HG02885 (cell line): ENCODE measurements around the gene BLZF1.
A peak's percentile ranks its signal among the peaks of the same experiment; 100 is the strongest.
"Not testable (repeated sequence)": the region's sequence is repeated elsewhere in the genome, so short reads cannot be mapped to it uniquely, and the experiment has no call there.

ENCODE experiments used
- ATAC-seq: cut with Tn5 transposase; IDR thresholded peaks from one replicate; pipeline ENCODE4 v1.9.1; 2021; ENCODE audit warnings: mild to moderate bottlenecking; ENCODE audit not compliant: unreplicated experiment, poor library complexity

BLZF1 gene

DNA sequence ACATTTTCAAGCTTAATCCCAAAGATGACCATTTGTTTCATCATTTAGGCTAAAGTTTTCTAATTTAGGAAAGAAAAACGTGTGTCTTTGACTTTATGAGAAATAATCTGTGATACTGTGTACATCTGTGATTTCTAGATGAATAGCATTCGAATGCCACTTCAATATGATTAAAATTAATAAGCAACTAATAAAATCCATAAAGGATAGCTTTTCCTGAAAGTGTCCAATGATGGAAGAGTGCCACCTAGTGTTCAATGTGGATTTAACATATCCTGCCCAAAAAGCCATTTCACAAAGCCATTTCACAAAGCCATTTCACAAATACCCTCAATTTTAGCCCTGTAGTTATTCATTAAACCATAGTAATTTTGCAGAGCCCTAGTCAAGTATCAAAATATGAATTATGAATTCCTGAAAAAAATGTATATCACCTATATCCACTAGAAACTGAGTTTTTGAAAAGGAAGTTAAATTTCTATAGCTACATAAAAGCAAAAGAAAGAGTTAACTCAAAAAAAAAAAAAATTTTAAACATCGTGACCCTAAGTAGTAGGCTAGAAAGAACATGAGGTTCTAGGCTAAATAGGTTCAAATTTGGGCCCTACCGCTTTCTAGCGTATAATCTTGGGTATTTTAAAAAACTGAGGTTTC lies 19.5 kb upstream of the BLZF1 start:
- no peak for ATAC-seq

DNA sequence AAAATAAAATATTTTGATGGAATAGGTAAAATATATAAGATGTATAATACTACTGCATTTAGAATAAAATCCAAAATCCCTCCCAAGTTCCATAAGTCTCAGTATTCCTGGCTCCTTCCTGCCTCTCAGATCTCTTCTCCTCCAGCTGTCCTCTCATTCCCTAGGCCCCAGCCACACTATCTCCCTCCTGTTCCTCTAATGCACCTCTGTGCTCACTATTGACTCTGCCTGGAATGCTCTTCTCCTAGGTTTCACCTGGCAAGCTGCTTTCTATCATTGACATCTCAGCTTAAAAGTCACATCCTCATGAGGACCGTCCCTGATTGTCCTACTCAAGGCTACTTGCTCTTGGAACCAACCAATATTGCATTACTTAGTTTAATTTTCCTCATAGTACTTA lies 7.6 kb upstream of the BLZF1 start:
- ATAC-seq, result no peak

DNA sequence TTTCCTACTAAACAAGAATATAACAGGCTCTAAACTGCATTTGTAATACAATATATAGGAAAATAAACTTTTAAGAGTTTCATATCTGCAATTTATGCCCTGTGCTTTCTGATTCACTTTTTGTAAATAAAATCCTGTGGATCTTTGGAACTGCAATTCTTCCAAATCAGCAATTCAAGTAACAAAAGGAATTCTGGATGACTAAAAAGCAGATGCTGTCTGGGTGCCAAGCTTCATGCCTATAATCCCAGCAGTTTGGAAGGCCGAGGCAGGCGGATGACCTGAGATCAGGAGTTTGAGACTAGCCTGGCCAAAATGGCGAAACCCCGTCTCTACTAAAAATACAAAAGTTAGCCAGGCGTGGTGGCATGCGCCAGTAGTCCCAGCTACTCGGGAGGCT lies 6.7 kb upstream of the BLZF1 start:
- ATAC-seq, result no peak

DNA sequence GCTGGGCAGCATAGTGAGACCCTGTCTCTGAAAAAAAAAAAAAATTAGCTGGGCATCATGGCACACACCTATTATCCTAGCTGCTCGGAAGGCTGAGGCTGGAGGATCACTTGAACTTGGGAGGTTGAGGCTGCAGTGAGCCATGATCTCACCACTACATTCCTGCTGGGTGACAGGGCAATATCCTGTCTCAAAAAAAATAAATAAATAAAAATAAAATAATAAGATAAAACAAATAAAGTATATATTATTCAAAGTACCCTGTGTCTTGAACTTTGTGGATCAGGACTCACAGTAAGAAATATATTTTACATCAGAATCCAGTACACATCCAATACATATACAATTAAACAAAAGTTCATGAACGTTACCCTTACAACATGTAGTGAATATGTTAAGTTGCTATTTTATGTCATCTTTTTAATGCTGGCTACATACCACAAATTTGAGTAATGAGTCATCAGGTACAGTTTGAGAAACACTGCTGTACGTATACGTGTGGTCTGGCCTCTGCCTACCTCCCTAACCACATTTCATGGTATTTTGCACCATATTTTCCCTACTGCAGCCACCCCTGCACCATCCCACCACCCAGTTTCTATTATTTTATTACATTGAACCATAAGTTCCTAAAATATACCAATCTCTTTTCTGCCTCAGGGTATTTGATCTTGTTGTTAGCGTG lies 4.8 kb upstream of the BLZF1 start:
- ATAC-seq, result peak; percentile 54

DNA sequence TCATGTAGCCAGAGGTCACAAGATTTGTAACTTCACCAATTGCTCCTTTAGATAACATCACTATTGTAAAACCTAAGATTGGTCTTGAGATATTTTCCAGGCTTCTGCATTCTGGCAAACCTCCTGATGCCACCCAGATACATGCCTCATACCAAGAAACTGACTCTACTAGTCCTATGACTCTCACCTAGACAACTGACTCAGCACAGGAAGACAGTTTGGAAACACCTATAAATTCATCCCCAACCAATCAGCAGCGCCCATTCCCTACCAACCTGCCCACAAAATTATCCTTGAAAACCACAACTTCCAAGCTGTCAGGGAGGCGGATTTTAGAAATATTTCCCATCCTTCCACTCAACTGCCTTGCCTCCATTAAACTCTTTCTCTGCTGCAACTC lies 3.0 kb upstream of the BLZF1 start:
- no peak for ATAC-seq

DNA sequence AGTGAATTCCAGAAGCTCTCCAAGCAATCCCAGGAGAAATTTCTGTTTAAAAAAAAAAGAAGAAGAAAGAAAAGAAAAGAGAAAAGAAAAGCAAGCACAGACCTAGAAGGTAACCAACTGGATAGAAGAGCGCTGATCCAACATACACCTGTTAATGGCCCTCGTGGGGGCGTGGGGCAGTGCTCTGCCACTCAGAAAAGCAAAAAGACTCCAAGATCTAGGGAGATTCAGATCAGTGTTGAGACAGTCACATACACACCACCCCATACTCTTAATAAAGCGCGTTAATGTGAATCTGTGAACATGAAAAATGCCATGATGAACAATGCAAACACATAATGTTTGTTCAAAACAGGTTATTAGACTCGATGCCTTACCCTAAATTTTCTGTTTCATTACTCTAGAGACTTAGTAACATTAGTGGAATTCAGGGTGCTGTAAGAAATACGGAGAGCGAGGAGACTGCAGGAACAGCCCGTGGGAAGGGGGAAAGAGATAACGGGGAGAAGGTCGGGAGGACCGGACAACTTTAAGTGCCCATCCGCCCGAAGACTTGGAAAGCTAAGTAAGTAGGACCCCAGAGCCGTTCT lies 804 bp upstream of the BLZF1 start:
- ATAC-seq, result no peak

DNA sequence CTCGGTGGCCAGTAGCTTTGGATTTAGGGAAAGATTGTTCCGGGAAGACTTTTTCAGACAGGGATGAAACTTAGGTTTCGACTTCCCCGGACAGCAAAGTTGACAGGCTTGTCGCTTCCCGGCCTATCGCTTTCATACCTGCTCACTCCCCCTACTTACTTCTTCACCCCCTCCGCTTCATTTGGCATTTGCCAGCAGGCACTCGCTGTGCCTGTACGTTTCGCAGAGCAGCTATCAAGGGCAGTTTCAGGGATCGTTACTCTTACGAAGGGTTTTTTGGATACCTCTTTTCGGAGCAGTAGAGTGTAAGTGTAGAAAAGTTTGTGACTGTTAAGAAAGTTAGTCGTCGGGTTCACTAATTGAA lies 393 bp downstream of the BLZF1 start:
- ATAC-seq, result peak; percentile 20

DNA sequence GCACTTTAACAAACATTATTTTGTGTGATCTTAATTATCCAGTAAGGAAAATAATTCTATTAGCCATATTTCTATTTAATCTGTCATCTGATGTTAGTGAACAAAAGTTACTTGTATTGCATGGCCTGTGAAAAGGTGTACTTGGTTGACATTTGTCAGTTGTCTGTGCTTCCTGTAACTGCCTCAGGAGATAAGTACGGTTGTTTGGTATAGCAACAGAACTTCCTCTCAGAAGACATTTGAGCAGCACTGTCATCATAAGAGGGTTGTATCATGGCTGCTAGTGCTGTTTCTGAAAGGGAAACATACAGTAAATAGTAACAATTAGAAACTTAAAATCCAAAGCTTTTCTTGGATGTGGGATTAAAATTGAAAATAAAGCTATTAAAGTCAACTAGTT lies 3.4 kb downstream of the BLZF1 start:
- no peak for ATAC-seq

DNA sequence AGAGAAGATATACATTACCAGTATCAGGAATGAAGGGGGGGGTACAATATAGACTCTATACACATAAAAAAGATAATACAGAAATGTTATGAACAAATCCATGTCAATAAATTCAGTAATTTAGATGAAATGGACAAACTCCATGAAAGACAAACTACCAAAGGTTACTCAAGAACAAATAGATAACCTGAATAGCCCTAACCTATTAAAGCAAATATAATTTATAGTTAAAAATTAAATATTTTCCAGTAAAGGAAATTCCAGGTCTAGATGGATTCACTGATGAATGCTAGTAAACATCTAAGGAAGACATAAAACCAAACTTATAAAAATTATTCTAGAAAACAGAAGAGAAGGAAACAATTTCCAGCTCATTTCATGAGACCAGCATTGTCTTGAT lies 13.2 kb downstream of the BLZF1 start:
- ATAC-seq, result no peak

DNA sequence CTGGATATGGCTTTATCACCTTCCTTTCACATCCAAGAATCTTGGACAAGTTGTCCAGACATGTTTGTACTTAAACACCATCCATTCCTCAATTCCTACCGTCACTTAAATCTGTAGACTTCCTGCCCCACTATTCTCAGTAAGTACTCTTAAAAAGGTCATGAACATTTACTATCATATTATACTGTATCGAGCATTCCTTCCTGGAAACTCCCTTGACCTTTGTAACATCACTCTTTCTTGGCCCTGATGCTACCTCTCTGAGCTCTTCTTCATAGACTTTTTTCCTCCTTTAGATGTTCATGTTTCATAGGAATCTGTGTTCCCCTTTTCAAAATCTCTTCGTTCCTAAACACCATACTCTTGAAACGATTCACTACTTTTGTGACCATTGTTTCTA lies 15.5 kb downstream of the BLZF1 start:
- ATAC-seq, result no peak

DNA sequence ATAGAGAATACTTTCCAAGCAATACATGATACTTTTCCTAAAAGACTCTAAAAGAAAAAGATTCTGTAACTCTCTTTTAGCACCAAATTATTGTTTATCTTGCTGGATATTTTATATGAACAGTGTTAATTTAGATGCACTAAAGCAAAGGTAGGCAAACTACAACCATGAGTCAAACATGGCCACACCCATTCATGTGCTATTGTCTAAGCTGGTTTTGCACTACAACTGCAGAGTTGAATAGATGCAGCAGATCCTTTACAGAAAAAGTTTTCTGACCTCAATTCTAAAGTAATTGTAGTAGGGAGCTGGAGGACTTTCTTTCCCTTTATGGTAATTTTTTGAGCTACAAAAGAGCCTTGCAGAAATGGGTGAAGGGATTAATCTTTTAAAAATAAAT lies 19.4 kb downstream of the BLZF1 start:
- no peak for ATAC-seq

DNA sequence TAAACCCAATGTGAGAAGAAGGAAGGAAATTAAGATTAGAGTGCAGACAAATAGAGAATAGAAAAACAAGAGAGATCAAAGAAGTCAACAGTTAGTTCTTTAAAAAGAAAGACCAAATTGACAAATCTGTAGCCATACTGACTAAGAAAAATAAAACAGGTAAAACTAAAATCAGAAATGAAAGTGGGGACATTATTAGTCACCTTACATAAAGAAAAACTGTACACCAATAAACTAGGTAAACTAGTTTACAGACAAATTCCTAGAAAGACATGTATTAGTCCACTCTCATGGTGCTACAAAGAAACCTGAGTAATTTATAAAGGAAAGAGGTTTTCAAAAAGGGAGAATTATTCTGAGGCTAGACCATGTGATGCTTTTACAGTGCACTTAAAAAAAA lies 22.3 kb downstream of the BLZF1 start:
- peak; percentile 92 for ATAC-seq

DNA sequence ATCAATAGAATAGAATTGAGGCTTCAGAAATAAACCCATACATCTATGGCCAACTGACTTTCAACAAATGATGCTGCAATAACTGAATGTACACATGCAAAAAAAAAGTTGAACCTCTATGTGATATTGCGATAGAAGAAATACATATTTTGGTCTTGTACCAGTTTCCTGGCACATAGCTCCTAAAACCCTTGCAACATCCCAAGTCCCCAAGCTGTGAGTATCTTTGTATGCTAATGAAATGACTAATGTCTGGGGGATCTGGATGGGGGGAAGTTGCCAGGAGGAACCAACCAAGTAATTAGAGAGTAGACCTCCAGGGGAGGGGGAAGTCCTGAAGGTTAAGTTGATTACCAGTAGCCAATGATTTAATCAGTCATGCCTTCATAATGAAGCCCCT lies 24.4 kb downstream of the BLZF1 start:
- ATAC-seq, result no peak

DNA sequence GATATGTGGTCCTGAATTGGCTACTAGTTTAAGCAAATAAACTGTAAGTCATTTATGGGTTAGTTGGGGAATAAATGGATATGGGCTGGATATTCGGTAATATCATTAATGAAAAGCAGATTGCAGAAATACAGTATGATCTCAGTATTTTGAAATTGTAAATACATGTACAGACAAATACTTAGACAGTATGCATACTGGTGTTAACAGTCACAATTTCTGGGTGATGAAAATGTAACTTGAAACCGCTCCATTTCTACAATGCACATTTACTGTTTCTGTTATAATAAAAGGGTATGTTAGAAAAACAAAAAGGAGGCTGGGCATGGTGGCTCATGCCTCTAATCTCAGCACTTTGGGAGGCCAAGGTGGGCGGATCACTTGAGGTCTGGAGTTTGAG lies 28.0 kb downstream of the BLZF1 start:
- ATAC-seq, result no peak

DNA sequence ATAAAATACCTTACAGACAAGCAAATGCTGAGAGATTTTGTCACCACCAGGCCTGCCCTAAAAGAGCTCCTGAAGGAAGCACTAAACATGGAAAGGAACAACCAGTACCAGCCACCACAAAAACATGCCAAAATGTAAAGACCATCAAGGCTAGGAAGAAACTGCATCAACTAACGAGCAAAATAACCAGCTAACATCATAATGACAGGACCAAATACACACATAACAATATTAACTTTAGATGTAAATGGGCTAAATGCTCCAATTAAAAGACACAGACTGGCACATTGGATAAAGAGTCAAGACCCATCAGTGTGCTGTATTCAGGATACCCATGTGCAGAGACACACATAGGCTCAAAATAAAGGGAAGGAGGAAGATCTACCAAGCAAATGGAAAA lies 34.6 kb downstream of the BLZF1 start:
- ATAC-seq, result not testable (repeated sequence)

DNA sequence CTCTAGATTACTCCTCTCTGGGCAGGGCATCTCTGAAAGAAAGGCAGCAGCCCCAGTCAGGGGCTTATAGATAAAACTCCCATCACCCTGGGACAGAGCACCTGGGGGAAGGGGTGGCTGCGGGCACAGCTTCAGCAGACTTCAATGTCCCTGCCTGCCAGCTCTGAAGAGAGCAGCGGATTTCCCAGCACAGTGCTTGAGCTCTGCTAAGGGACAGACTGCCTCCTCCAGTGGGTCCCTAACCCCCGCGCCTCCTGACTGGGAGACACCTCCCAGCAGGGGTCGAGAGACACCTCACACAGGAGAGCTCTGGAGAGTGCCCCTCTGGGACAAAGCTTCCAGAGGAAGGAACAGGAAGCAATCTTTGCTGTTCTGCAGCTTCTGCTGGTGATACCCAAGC lies 40.3 kb downstream of the BLZF1 start:
- ATAC-seq, result not testable (repeated sequence)

DNA sequence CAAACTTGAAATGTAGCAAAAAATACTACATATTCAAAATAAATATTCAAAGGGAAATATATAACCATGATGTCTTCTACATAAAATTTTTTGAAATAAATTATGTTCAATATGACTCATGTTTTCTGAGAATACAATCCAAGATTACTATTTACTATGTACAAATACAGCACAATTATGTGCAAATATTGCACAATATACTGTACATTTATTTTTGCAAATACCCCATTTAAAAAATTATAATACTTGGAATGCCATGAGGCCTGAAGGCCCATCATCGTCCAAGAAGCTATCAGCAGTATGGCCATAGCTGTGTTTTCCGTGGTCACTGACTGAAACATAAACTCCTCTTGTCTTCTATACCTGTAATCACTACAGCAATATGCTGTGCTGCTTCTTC lies 47.0 kb downstream of the BLZF1 start:
- ATAC-seq, result no peak

DNA sequence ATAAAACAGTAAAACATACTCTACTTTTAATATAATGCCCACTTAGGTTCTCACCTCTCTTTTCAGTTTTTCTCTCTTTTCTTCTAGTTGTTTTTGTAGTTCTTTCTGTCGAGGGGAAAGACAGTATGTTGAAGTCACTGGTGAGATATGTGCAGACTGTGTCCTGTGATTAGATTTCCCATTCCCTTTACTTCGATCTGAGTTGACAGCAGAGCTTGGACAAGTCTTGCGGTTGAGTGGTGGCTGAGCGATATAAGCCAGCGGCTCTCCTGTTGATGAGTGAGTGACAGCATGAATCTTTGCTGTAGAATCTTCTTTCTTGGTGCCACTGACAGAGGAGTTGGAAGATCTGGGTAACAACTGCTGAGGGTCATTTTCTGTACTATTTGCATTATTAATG lies 53.3 kb downstream of the BLZF1 start:
- no peak for ATAC-seq

DNA sequence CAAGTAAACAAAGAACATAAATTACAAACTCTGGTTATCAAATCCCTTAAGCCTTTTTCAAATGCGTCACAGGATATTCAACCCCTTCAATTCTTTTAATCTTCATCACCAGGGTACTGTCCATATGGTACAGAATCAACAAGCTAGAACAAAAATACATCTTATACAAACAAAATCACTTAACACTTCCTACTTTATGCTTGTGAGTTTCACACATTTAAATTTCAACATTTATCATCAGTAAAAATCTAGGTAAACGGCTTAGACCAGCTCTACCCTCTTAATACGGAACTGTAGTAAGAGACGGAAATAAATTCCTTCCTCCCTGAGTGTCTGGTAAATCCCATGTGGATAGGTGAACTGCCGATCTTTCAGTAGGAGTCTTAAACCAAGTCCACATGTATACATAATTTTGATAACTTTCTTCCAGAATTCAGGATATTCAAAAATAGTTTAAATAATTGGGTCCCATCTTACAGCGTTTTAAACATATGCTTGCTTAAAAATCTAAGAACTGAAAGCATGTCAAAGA lies 58.2 kb downstream of the BLZF1 start:
- ATAC-seq, result no peak

DNA sequence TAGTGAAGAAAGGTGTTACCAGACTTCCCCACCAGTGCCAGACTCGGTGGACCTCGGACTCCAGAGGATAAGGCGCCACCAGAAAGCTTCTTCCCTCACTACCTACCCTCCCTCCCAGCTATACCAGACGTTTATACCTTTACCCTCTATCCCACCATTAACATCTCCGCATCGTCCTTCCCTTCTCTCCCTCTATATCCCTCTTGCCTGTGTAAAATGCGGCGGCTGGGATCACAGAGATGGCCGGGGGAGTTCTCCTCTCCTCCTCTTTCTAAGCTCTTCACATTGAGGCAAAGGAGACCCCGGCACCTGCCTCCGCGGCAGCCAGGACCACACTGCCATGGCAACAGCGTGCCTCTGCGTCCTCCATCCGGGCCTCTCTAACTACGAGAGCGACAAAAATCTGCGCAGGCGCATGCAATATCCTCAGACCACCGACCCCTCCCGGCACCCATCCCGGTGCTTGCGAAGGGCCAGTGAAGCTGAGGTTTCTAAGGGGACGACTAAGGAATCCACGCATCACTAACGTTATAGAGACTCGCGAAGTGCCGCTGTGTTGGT lies 59.2 kb downstream of the BLZF1 start, which contains the start of gene CCDC181:
TSS of gene CCDC181 (minus strand) at position 394 of the 561 bp plus-strand sequence. CDS start 2,547 bp downstream, outside the sequence.
- peak; percentile 98 for ATAC-seq
